ENCODE results near the gene SMARCD3. TPM values are rescaled to one million over a fixed set of nuclear protein-coding genes. Genes with fewer than 3 reads are reported as not detected.

The SMARCD3 gene
- polyA plus RNA-seq, 4 donors = 64.8 to 92.8 (median 84.6) TPM

DNA sequence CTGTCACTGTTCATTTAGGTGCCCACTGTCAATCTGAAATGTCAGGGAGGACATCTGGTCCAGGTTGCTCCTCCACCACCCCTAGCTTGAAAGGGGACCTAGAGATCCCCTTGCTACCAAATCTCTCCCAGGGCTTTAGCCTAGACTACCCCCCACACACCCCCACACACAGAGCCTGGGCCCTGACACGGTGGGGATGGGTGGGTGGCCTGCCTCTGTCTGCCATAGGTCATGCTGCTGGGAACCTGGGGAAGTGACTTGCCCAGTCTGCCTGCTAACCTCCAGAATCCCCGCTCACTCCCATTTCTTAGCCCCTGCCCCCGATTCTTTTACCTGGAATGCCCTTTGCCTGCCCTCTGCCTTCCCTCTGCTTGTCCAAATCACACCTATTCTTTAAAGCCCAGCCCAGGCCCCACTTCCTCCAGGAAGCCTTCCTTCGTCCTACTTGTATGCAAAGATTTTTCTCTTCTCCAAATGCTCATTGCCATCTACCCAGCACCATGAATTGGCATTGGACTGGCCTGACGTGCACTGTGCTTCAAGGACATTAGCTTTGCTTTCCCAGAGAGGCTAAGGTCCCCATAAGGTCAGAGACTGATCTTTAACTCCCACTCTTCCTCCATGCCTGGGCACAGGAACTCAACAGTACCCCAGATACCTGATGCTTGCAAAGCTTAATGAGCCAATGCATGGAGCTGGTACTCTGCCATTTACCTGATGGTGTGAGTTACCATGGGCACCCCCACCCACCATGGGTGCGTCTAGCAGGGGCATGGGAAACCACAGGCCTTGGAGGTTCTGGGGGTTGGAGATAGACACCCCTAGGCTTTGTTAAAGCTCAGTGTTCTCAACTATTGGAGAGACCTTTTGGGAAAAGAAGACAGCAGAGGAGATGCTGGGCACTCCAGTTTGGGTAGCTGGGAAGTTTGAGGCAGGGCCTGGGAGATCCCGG is 2.0 kb upstream of the SMARCD3 start:
- DNase-seq (ENCODE audit: low read depth in 4 of 4, low spot score in 3 of 4) = no peak

GRCh38 chr7:151249732-151250072 is 1.2 kb upstream of the SMARCD3 start:
- DNase-seq (ENCODE audit: low read depth in 4 of 4, low spot score in 3 of 4) = no peak

GRCh38 chr7:151249034-151249731 is 689 bp upstream of the SMARCD3 start:
- no peak for DNase-seq (ENCODE audit: low read depth in 4 of 4, low spot score in 3 of 4)

DNA sequence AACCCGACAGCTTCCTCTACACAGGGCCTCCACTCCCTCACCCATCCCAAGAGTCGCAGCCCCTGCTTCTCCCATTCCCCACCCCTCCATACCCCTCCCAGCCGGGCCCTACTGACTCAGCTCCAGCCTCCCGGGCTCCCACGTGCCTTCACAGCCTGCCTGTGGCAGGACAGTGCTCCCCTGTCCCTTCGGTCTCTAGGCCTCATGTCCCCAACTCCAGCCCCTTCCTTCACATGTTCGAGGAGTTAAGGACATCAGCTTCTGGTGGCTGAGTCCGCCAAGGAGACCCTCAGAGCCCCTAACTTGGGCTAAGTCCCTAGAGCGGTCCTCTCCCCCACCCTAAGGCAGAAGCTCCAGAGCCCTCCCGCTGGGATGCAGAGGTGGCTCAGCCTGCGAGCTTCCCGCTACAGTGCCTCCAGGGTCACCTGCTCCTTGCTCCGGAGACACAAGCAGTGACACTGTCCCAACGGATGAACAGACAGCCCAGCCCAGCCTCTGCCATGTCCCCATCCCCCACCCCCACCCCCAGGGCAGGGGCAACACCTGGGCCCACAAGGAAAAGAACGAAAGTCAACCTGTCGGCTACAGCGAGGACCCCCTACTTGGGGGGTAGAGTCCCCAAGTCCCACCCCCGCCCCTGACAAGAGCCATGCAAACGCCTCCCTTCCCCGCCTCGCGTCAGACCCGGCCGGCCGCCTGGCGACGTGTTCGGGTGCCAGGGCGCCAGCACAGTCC is 716 bp downstream of the SMARCD3 start:
- DNase-seq (ENCODE audit: low read depth in 4 of 4, low spot score in 3 of 4) = no peak

- no peak for DNase-seq (ENCODE audit: low read depth in 4 of 4, low spot score in 3 of 4)
Measured at GRCh38 chr7:151246851-151247580, 1.5 kb downstream of the SMARCD3 start.

- no peak for DNase-seq (ENCODE audit: low read depth in 4 of 4, low spot score in 3 of 4)
Measured at GRCh38 chr7:151246102-151246850, 2.2 kb downstream of the SMARCD3 start.

DNA sequence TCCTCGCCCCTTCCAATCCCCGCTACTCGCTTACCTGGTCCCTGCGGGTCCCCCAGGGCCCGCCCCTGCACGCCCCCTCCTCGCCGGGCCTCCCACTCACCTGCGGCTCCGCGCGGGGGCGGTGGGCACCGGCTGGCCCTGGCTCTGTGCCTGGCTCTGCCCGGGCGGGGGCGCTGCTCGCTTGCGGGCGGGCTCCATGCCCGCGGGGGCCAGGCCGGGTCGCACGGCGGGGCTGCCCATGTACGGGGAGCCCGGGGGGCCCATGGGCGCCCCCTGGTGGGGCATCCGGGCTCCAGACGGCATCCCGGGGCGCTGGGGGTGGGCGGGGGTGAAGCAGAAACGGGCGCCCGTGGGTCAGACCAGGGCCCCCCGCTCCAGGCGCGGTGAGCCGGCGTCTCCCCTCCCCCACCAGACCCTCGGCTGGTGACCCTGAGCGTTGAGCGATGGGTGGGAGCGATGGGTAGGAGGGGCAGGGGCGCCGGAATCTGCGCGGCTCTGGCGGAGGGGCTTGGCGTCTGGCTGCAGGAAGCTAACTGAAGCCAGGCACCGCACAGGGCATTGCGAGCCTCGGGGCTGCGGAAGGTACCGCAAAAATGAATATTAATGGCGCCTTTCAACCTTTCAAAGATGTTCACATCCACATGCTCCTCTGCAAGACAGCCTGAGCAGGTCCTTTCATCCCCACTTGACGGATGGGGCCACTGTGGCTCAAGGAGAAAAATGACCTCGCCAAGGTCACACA is 3.0 kb downstream of the SMARCD3 start:
- no peak for DNase-seq (ENCODE audit: low read depth in 4 of 4, low spot score in 3 of 4)

DNA sequence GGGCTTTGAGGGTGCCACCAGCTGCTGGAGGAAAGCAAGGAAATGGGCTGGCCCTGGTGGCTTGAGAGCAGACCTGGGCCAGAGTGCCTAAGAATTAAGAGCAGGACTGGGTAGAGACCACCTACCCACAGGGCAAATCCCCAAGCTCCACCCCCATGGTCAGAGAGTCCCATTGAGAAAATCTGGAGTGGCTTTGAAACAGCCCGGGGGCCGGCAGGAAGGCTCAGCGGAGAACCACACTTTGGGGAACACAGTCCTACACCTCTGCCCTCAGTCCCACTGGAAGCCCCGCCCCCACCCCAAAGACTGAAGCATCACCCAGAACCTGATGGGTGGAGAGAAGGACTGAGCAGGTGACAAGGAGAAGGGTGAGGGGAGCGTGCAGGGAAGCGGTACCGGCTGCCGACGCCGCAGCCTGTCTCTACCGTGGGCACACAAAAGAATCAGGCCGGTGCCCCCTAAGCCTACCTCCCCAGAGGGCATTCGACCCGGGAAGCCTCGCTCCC is 3.6 kb downstream of the SMARCD3 start:
- DNase-seq (ENCODE audit: low read depth in 4 of 4, low spot score in 3 of 4) = no peak

DNA sequence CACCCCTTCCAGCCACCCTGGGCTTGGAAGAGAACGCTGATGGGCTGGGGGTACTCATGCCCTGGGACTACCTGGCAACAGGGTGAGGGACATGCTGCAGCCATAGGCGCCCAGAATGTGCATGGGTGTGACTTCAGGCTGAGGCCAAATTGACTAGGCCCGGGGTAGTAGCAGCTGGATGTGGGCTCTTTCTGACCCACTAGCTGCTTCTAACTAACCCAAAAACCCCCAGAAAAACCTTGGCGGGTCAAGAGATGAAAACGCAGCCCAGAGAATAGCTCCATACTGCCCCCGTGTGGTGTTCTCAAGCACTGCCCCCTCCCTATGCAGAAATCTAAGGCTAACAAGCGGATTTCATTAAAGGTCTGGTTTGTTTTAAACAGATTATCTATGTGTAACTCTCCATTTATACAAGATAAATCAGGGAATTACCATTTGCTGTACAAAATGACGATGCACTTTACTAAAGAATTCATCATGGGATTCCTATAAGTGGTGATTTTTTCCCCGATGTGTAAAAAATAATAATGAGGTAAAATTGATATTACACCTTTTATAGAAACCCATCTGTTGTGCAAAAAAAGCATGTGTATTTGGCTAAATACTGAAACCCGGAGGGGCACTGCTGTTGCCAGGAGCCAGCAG is 4.2 kb downstream of the SMARCD3 start:
- no peak for DNase-seq (ENCODE audit: low read depth in 4 of 4, low spot score in 3 of 4)

- DNase-seq (ENCODE audit: low read depth in 4 of 4, low spot score in 3 of 4) = no peak
Measured at GRCh38 chr7:151243408-151244195, 4.9 kb downstream of the SMARCD3 start.

GRCh38 chr7:151243045-151243349 is 5.5 kb downstream of the SMARCD3 start:
- no peak for DNase-seq (ENCODE audit: low read depth in 4 of 4, low spot score in 3 of 4)

- no peak for DNase-seq (ENCODE audit: low read depth in 4 of 4, low spot score in 3 of 4)
Measured at GRCh38 chr7:151242159-151243044, 6.1 kb downstream of the SMARCD3 start.

DNA sequence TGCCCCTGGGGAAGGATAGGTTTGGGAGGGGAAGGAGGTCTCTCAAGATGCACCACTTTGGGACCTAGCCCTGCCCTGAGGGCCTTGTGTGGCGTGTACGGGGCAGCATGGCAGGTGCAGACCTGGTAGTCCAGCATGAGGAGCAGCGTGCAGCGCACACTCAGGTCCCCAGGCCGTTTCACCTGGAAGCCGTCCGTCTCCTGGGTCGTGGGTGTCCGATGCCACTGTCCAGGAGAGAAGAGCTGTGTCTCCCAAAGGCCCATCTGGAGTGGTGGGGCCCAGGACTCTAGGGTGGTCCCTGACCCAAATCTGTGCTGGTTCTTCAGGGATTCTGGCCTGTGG is 6.8 kb downstream of the SMARCD3 start:
- no peak for DNase-seq (ENCODE audit: low read depth in 4 of 4, low spot score in 3 of 4)

DNA sequence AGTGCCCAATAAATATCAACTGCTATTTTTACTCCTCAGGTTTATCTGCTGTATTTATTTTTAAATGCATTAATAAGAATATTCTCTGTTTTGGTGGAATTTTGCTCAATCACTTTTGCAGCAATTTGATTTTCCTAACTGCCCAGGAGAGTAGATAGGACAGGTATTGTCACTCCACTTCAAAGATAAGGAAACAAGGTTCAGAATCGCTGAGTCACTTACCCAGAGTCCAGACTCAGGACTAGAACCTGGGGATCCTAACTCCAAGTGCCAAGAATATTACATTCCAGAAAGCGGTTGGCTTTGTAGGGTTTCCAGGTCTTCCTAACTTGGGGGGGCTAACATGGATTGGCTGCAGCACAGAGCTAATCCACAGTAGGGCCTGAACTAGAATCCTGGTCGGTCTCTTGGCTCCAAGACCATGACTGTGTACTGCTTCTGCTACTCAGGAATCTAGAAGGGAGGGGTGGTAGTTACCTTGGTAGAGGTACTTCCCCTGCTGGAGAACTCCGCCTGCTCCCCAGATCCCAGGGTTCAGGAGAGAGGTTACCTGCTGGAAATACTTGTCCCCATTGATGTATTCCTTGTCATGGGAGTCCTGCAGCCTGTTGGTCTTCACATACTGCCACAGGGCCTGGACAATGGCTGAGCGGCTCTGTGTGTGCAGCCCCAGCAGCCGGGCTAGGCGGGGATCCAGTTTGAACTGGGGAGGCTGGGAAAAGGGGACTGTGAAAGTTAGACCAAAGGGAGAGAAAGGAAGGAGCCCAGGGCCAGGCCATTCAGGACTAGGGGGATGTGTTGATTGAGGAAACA is 7.3 kb downstream of the SMARCD3 start:
- no peak for DNase-seq (ENCODE audit: low read depth in 4 of 4, low spot score in 3 of 4)

DNA sequence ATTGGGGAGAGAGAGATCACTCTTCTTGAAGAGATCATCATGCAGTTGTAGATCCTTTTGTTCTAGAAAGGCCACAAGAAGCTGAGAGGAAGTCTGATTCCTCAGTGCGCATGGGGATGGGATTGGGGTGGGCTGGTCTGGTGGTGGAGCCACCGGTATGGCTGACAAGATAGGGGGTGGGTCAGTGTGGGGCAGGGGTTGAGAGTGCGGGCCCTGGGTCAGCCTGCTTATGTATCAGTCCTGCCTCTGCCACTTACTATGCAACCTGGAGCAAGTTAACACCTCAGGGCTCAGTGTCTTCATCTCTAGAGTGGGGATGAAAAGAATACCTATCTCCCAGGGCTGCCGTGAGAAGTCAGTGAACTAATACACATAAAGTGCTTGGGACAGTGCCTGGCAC is 8.0 kb downstream of the SMARCD3 start:
- no peak for DNase-seq (ENCODE audit: low read depth in 4 of 4, low spot score in 3 of 4)

DNA sequence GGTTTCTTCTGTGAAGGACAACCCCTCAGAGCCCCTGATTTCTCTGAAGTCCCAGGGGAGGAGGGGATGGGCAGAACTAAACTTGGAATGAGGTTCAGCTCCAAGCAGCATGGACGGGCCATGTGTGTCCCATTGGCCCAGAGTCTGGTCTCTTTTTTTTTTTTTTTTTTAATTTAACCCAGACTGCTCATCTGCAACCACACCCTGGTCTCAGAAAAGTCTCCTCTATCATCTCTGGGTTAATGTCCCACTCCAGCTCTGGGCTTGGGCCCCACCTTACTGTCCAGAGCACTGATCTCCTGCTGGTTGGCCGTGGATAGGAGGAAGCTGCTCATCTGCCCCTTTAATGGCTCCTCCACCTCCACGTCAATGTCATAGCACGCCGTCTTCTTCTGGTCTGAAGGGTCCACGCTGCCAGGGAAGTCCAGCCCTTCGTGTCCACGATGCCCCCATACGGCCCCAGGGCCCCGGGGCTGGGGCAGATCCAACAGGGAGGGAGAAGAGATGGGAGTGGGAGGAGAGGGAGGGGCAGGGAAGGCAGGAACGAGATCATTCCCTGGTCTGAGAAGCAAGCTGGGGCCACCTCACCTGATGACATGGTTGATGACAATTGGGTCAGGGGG is 8.5 kb downstream of the SMARCD3 start:
- DNase-seq (ENCODE audit: low read depth in 4 of 4, low spot score in 3 of 4) = no peak

Measured in left renal pelvis (tissue), 4 donors.